ENCODE measurements around the gene ADGRD2. TPM values are rescaled to one million over a fixed set of nuclear protein-coding genes. Genes with fewer than 3 reads are reported as not detected.

Gene ADGRD2
- total and polyA plus RNA-seq, 9 of the 15 experiments (the other 6 are each of a cell fraction or from before 2014, with no cell fraction given): not detected

GRCh38 chr9:124454296-124454695, 4.0 kb downstream of the ADGRD2 start:
- Histone ChIP-seq H3K27ac (ENCODE audit: extremely low read depth, low read depth, low read length) (no peak overlapping the region), H3K4me1 (replicated peaks in 1 of 2; ENCODE audit: control insufficient read depth in 2 of 2, insufficient read depth in 2 of 2, low read length in 2 of 2) (peaks cover 8 to 48% of the 10 kb centered on the region in 2 experiments), H3K4me3 (no peak overlapping the region), H3K9me1 (ENCODE audit: control insufficient read depth, insufficient read depth, low read length) (no peaks in the 10 kb centered on the region), H3K9me3 (replicated peaks; ENCODE audit: control insufficient read depth, insufficient read depth, low read depth, low read length) (no peaks in the 10 kb centered on the region), H3K4me2 (ENCODE audit: insufficient read depth, low read length) (no peak overlapping the region), H3K27me3 (ENCODE audit: control insufficient read depth in 2 of 2, insufficient read depth in 2 of 2, low read length in 2 of 2) (peaks cover 5 to 40% of the 10 kb centered on the region in 2 experiments; a peak in 3 of 5 replicates), H2AFZ (ENCODE audit: low read depth, low read length) (no peak overlapping the region), H3K36me3 (ENCODE audit: control insufficient read depth, insufficient read depth, low read length) (no peaks in the 10 kb centered on the region), H4K20me1 (replicated peaks; ENCODE audit: control insufficient read depth, insufficient read depth, low read length) (peaks cover 36% of the 10 kb centered on the region), H3K79me2 (ENCODE audit: control insufficient read depth, insufficient read depth, low read length) (no peaks in the 10 kb centered on the region), H3K9ac (ENCODE audit: insufficient read depth in 1 of 2, low read depth in 2 of 2, low read length in 2 of 2) (no peak overlapping the region)
- POLR2A ChIA-PET: interaction anchor here (1.0 kb wide), 1 partner anchor 16 kb away, joined by 3 read pairs; no protein-coding TSS in a partner anchor
- BruUV-seq (replicated peaks): no TSS peak
- intact Hi-C loops (cut with micrococcal nuclease): no loop called here
- 0 out of 2 replicates have a peak, but pooled peaks have one; percentile 28 for TF ChIP-seq HNRNPL (IDR thresholded peaks at IDR 0.05; ENCODE audit: low read depth, low read length)
- TF ChIP-seq U2AF2 (optimal IDR thresholded peaks at IDR 0.05; ENCODE audit: low read depth, low read length): no peak
- FAIRE-seq (no peak), DNase-seq (ENCODE audit: extremely low read depth in 1 of 4, low spot score in 3 of 4) (no peak), ATAC-seq (no peak)
- 20% methylated on average over 9 of the region's 9 CpGs for WGBS (ENCODE audit: insufficient coverage, low coverage, missing lambda C conversion rate)
- in situ Hi-C loops (cut with MboI): no loop called here
- CTCF ChIA-PET (ENCODE audit: low intra/inter-chr PET ratio): no interaction called here

- intact Hi-C loops (cut with micrococcal nuclease) (no loop called here), in situ Hi-C loops (cut with MboI) (no loop called here)
- Histone ChIP-seq H3K79me2 (ENCODE audit: control insufficient read depth, insufficient read depth, low read length) (no peaks in the 10 kb centered on the region), H2AFZ (ENCODE audit: low read depth, low read length) (no peak overlapping the region), H3K4me1 (replicated peaks in 1 of 2; ENCODE audit: control insufficient read depth in 2 of 2, insufficient read depth in 2 of 2, low read length in 2 of 2) (peaks cover 8 to 45% of the 10 kb centered on the region in 2 experiments), H3K27ac (ENCODE audit: extremely low read depth, low read depth, low read length) (no peak overlapping the region), H3K27me3 (ENCODE audit: control insufficient read depth in 2 of 2, insufficient read depth in 2 of 2, low read length in 2 of 2) (peaks cover 5 to 40% of the 10 kb centered on the region in 2 experiments; a peak in 3 of 5 replicates), H4K20me1 (replicated peaks; ENCODE audit: control insufficient read depth, insufficient read depth, low read length) (peaks cover 32% of the 10 kb centered on the region; the same call in 1 of the 2 replicates), H3K4me3 (no peak overlapping the region), H3K4me2 (ENCODE audit: insufficient read depth, low read length) (no peak overlapping the region), H3K9me1 (ENCODE audit: control insufficient read depth, insufficient read depth, low read length) (no peaks in the 10 kb centered on the region), H3K9me3 (replicated peaks; ENCODE audit: control insufficient read depth, insufficient read depth, low read depth, low read length) (no peaks in the 10 kb centered on the region), H3K9ac (ENCODE audit: insufficient read depth in 1 of 2, low read depth in 2 of 2, low read length in 2 of 2) (no peak overlapping the region; a peak in 1 of 4 replicates), H3K36me3 (ENCODE audit: control insufficient read depth, insufficient read depth, low read length) (no peaks in the 10 kb centered on the region)
- ATAC-seq: no peak
- no peak for DNase-seq (ENCODE audit: extremely low read depth in 1 of 4, low spot score in 3 of 4)
- no peak for FAIRE-seq
- no peak for TF ChIP-seq NONO (IDR thresholded peaks at IDR 0.05; ENCODE audit: low read depth in 2 of 2, low read length in 1 of 2)
- 15% methylated on average over 13 of the region's 14 CpGs for WGBS (ENCODE audit: insufficient coverage, low coverage, missing lambda C conversion rate)
- no TSS peak for BruUV-seq (replicated peaks)
- ChIA-PET CTCF (ENCODE audit: low intra/inter-chr PET ratio) (no interaction called here), POLR2A (interaction anchor here (1.0 kb wide), 4 partner anchors 15 to 32 kb away, joined by 3 to 4 read pairs (median 3); no protein-coding TSS in a partner anchor)
Observed at GRCh38 chr9:124454791-124455443, 4.7 kb downstream of the ADGRD2 start.

All from K562 (cell line).